Nephron (organoid): ENCODE data around the gene PTTG1IP.

ENCODE experiments used
- H3K27ac Mint-ChIP-seq, 3 experiments: 2 replicates each; pipeline ENCODE4 v1.8.0; 2020; ENCODE audit warnings: mixed read lengths in 3 of 3, mild to moderate bottlenecking in 2 of 3, moderate library complexity in 1 of 3
- H3K27me3 Mint-ChIP-seq: 2 replicates; pipeline ENCODE4 v1.8.0; 2021; ENCODE audit warnings: low read depth, mild to moderate bottlenecking, moderate library complexity, mixed read lengths
- H3K36me3 Mint-ChIP-seq: 2 replicates; pipeline ENCODE4 v1.8.0; 2020; ENCODE audit warnings: low read depth, mixed read lengths
- H3K4me1 Mint-ChIP-seq: 2 replicates; pipeline ENCODE4 v1.8.0; 2020; ENCODE audit warnings: mixed read lengths
- H3K4me3 Mint-ChIP-seq, 3 experiments: 2 replicates each; pipeline ENCODE4 v1.8.0; 2020; ENCODE audit warnings: mild to moderate bottlenecking in 3 of 3, mixed read lengths in 3 of 3, moderate library complexity in 2 of 3
- H3K9me3 Mint-ChIP-seq: 2 replicates; pipeline ENCODE4 v1.8.0; 2020; ENCODE audit warnings: mixed read lengths
- CTCF ChIP-seq, 3 experiments: fragments of 200-600 bp; sonication (generic); IDR thresholded peaks; one replicate each; pipeline ENCODE4 v1.5.0; 2021; ENCODE audit warnings: antibody characterized with exemption in 3 of 3; ENCODE audit not compliant: unreplicated experiment in 3 of 3

PTTG1IP gene

DNA sequence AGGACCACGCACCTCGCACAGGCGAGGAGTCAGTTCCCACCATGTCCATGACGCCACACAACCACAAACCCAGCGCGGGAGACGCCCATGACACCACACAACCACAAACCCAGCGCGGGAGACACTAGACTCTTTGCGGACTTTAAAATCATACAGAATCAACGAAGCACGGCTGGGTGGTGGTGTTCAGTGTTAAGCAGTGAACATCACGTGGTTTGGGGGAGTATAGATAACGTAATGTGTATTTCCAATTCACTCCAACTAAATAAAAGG, 19.2 kb downstream of the PTTG1IP start:
- Mint-ChIP-seq H3K27me3 (no peaks in the 10 kb centered on the region), H3K4me1 (no peaks in the 10 kb centered on the region), H3K4me3 (no peak overlapping the region), H3K36me3 (peaks cover 80% of the 10 kb centered on the region), H3K9me3 (no peaks in the 10 kb centered on the region), H3K27ac (no peak overlapping the region)
- TF ChIP-seq CTCF (IDR thresholded peaks at IDR 0.05; ENCODE audit: unreplicated experiment in 3 of 3): no peak

- Mint-ChIP-seq H3K27me3 (no peaks in the 10 kb centered on the region), H3K36me3 (peaks cover 76% of the 10 kb centered on the region), H3K27ac (no peak overlapping the region), H3K4me3 (no peak overlapping the region), H3K4me1 (no peaks in the 10 kb centered on the region), H3K9me3 (no peaks in the 10 kb centered on the region)
- TF ChIP-seq CTCF (IDR thresholded peaks at IDR 0.05; ENCODE audit: unreplicated experiment in 3 of 3): no peak
These were observed 19.7 kb downstream of the PTTG1IP start for GRCh38 chr21:44853601-44854390.

DNA sequence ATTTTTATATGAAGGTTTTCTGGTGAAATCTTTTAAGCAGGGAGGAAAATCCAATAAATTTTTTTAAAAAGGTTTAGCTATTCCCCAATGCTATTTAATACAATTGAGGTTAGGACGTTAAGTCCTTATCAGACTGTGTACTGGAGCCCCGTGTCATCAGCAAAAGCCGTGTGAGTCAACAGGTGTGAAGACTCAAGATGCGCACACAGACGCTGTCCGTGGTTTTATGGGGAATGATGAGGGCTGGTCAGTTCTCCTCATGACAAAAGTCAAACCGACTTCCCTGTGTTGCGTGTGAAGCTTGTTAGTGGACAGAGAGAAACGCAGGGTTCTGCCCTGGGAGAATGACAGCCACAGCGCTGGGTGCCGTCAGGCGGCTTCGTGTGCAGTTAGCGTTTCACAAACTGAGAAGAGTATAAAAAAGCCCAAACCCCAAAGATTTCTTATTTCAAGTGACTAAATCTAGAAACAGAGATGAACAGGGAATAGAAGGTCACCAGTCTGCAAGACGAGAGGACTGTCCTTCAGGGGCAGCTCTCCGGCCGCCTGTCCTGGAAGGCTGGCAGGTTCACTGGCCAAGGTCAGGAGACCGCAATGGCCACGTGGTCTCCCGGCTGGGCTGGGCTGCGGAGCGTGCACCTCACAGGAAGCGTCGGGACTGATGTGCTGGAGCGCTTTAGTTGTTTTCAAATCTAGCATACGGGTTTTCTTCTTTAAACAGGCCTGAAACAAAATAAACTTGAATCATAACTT, 22.4 kb downstream of the PTTG1IP start:
- Mint-ChIP-seq H3K9me3 (no peaks in the 10 kb centered on the region), H3K36me3 (peaks cover 67% of the 10 kb centered on the region), H3K4me1 (peaks cover 6% of the 10 kb centered on the region), H3K4me3 (no peak overlapping the region), H3K27ac (no peak overlapping the region), H3K27me3 (peaks cover 3% of the 10 kb centered on the region)
- TF ChIP-seq CTCF (IDR thresholded peaks at IDR 0.05; ENCODE audit: unreplicated experiment in 3 of 3): no peak

- Mint-ChIP-seq H3K27ac (peak overlapping the region in 1 of 3 experiments; percentile 41), H3K27me3 (peaks cover 3% of the 10 kb centered on the region), H3K36me3 (peaks cover 61% of the 10 kb centered on the region), H3K4me3 (no peak overlapping the region), H3K9me3 (no peaks in the 10 kb centered on the region), H3K4me1 (peaks cover 7% of the 10 kb centered on the region)
- no peak for TF ChIP-seq CTCF (IDR thresholded peaks at IDR 0.05; ENCODE audit: unreplicated experiment in 3 of 3)
These were observed 23.2 kb downstream of the PTTG1IP start for GRCh38 chr21:44850208-44850800.

DNA sequence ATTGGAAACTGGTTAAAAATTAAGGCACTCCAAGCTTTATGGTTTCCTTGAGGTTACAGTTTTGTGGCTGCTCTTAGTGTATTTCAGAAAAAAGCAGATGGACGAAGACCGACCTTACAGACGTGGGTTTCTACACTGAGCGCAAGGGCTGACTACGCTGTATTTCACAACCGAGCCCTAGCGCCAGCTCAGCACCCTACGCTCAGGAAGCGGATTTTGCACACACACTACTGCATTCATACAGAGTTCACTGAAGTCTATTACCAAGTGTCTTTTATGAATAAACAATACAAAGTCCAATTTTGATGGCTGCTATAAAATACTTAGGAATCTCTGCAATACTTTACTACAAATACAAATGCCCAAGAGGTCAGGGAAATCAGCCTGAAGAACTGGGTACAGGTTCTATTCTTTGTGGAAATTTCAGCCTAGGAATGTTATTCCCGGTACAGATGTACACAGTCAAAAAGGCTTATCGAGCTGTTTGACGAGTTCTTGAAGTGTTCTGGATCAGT, 23.8 kb downstream of the PTTG1IP start:
- no peak for TF ChIP-seq CTCF (IDR thresholded peaks at IDR 0.05; ENCODE audit: unreplicated experiment in 3 of 3)
- H3K4me3 Mint-ChIP-seq: no peak overlapping the region

More for the DNA sequence above, 23.8 kb downstream of the PTTG1IP start:
- H3K9me3 Mint-ChIP-seq: no peaks in the 10 kb centered on the region
- peaks cover 9% of the 10 kb centered on the region for H3K4me1 Mint-ChIP-seq
- H3K36me3 Mint-ChIP-seq: peaks cover 55% of the 10 kb centered on the region
- H3K27me3 Mint-ChIP-seq: peaks cover 3% of the 10 kb centered on the region
- peak overlapping the region in 1 of 3 experiments; percentile 41 for H3K27ac Mint-ChIP-seq
